ENCODE data around the gene NPY4R2. TPM values are rescaled to one million over a fixed set of nuclear protein-coding genes. Genes with fewer than 3 reads are reported as not detected.
"Not testable (repeated sequence)": the region's sequence is repeated elsewhere in the genome, so short reads cannot be mapped to it uniquely, and the experiment has no call there.

Gene NPY4R2
- polyA plus RNA-seq, 4 donors = 0.49 to 0.81 (median 0.54) TPM; not detected in 1

DNA sequence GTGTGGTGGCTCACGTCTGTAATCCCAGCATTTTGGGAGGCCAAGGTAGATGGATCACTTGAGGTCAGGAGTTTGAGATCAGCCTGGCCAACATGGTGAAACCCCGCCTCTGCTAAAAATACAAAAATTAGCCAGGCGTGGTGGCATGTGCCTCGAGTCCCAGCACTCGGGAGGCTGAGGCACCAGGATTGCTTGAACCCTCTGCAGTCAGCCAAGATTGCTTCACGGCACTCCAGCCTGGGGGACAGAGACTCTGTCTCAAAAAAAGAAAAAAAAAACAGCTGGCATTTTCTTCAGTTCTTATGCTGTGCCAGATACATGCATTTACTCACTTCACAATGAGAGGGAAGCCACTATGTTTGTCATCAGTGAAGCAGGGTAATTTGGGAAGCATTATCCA, 22.9 kb downstream of the NPY4R2 start:
- not testable (repeated sequence) for H3K27me3 ChIP-seq (ENCODE audit: control insufficient read depth in 3 of 3, insufficient read depth in 3 of 3, low read length in 3 of 3); H3K9me3 ChIP-seq (ENCODE audit: control insufficient read depth in 2 of 2, insufficient read depth in 1 of 2, low read depth in 1 of 2, low read length in 1 of 2); H3K4me3 ChIP-seq (ENCODE audit: low read depth in 1 of 3, low read length in 3 of 3); H3K27ac ChIP-seq (ENCODE audit: low read depth in 1 of 3, low read length in 2 of 3); H3K36me3 ChIP-seq (ENCODE audit: control insufficient read depth in 3 of 3, insufficient read depth in 2 of 3, low read depth in 1 of 3, low read length in 3 of 3); H3K4me1 ChIP-seq (ENCODE audit: control insufficient read depth in 3 of 3, insufficient read depth in 2 of 3, low read depth in 1 of 3, low read length in 2 of 3); DNase-seq; FAIRE-seq
- 42 to 60% (median 48%) methylated on average over 6 of the region's 6 CpGs for WGBS, 3 donors

DNA sequence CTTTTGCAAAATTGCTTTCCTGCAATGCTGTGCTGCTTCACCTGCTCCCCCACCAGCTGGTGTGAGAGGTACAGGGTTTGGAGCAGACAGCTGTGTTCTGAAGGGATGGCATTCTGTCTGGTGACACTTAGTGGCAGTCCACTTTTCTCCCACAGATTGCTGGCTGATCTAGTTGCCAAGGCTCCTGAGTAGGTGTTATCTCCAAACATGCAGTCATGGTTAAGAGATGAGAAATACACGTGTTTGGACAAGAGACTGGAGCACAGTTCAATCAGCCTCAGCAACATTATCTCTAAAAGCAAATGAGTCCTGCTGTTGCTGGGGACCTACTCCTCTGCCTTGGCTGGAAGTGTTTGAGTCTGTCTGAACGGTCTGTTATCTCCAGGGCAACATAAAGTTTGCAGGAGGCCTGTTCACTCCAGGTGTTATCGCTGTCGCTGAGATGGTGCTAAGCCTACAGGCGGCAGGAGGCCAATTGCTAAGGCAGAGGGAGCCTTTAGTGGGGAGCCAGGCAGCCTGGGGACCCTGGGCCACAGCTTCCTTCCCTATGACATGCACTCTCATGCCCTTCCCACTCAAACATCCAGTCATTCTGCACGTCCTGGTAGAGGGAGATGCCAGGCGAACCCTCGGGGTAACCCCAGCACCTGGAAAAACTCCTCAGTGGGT, 24.0 kb downstream of the NPY4R2 start:
- 24 to 74% (median 34%) methylated on average over 1 to 4 of the region's 8 CpGs for WGBS, 3 donors
- peak overlapping the region in 1 of 3 donors; percentile 58 for H3K27ac ChIP-seq (ENCODE audit: low read depth in 1 of 3, low read length in 2 of 3)
- DNase-seq = peak; percentile 79 to 84
- not testable (repeated sequence) for H3K9me3 ChIP-seq (ENCODE audit: control insufficient read depth in 2 of 2, insufficient read depth in 1 of 2, low read depth in 1 of 2, low read length in 1 of 2); H3K27me3 ChIP-seq (ENCODE audit: control insufficient read depth in 3 of 3, insufficient read depth in 3 of 3, low read length in 3 of 3); H3K4me1 ChIP-seq (ENCODE audit: control insufficient read depth in 3 of 3, insufficient read depth in 2 of 3, low read depth in 1 of 3, low read length in 2 of 3); FAIRE-seq; H3K36me3 ChIP-seq (ENCODE audit: control insufficient read depth in 3 of 3, insufficient read depth in 2 of 3, low read depth in 1 of 3, low read length in 3 of 3); H3K4me3 ChIP-seq (ENCODE audit: low read depth in 1 of 3, low read length in 3 of 3)

DNA sequence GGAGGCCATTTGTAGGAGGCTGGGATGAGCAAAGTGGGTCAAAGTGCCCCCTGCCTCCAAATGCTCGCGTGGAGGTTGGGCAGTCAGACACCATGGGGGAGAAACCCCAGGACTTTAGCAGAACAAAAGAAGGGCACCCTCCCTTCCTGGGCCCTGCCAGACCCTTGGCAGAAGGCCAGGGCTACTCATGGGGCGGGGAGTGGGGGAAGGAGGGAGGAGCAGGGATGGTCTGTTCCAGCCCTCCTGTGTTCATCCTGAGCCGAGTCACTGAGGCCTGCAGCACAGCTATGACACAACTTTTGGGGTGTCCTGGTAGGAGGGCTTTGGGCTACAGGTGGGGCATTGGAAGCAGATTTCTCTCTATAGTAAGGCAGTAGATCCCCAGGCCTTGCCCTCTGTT, 24.9 kb downstream of the NPY4R2 start:
- H3K4me3 ChIP-seq (ENCODE audit: low read depth in 1 of 3, low read length in 3 of 3); FAIRE-seq; H3K4me1 ChIP-seq (ENCODE audit: control insufficient read depth in 3 of 3, insufficient read depth in 2 of 3, low read depth in 1 of 3, low read length in 2 of 3); H3K27me3 ChIP-seq (ENCODE audit: control insufficient read depth in 3 of 3, insufficient read depth in 3 of 3, low read length in 3 of 3); DNase-seq; H3K36me3 ChIP-seq (ENCODE audit: control insufficient read depth in 3 of 3, insufficient read depth in 2 of 3, low read depth in 1 of 3, low read length in 3 of 3); H3K27ac ChIP-seq (ENCODE audit: low read depth in 1 of 3, low read length in 2 of 3); H3K9me3 ChIP-seq (ENCODE audit: control insufficient read depth in 2 of 2, insufficient read depth in 1 of 2, low read depth in 1 of 2, low read length in 1 of 2): not testable (repeated sequence)
- 86% methylated on average over 1 of the region's 4 CpGs; no CpG with 5 or more reads in 2 of the 3 donors for WGBS, 3 donors

DNA sequence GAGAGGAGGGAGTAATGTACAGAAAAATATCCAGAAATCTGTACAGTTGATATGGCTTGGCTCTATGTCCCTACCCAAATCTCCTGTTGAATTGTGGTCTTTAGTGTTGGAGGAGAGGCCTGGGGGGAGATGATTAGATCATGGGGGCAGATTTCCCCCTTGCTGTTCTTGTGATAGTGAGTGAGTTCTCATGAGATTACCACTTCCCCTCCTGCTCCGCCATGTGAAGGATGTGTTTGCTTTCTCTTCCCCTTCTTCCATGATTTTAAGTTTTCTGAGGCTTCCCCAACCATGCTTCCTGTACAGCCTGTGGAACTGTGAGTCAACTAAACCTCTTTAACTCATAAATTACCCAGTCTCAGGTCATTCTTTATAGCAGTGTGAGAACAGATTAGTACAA, 29.0 kb downstream of the NPY4R2 start:
- H3K4me1 ChIP-seq (ENCODE audit: control insufficient read depth in 3 of 3, insufficient read depth in 2 of 3, low read depth in 1 of 3, low read length in 2 of 3); FAIRE-seq; H3K27me3 ChIP-seq (ENCODE audit: control insufficient read depth in 3 of 3, insufficient read depth in 3 of 3, low read length in 3 of 3); H3K4me3 ChIP-seq (ENCODE audit: low read depth in 1 of 3, low read length in 3 of 3); H3K27ac ChIP-seq (ENCODE audit: low read depth in 1 of 3, low read length in 2 of 3); H3K36me3 ChIP-seq (ENCODE audit: control insufficient read depth in 3 of 3, insufficient read depth in 2 of 3, low read depth in 1 of 3, low read length in 3 of 3); DNase-seq; H3K9me3 ChIP-seq (ENCODE audit: control insufficient read depth in 2 of 2, insufficient read depth in 1 of 2, low read depth in 1 of 2, low read length in 1 of 2): not testable (repeated sequence)
- WGBS, 3 donors = 74 to 96% (median 82%) methylated on average over 1 of the region's 1 CpG

DNA sequence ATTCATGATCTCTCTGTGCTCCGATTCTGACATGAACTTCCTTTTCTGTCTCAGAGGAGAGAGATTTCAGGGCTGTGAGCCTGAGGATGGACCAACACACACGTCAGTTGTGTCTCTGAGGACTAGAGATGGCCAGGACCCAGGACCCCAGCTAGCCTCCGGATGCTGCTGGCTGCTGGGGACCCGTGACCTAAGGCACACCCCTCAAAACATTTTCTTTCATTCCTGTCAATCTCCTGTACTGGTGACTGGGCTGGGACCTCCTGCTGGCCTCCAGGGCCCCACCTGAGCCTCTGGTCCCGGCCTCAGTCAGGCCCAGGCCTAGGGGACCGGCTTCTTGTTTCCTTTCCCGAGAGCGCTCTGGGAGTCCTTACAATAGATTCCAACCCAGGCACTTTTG, 38.7 kb downstream of the NPY4R2 start:
- not testable (repeated sequence) for H3K9me3 ChIP-seq (ENCODE audit: control insufficient read depth in 2 of 2, insufficient read depth in 1 of 2, low read depth in 1 of 2, low read length in 1 of 2); H3K4me1 ChIP-seq (ENCODE audit: control insufficient read depth in 3 of 3, insufficient read depth in 2 of 3, low read depth in 1 of 3, low read length in 2 of 3); H3K27ac ChIP-seq (ENCODE audit: low read depth in 1 of 3, low read length in 2 of 3); DNase-seq; H3K36me3 ChIP-seq (ENCODE audit: control insufficient read depth in 3 of 3, insufficient read depth in 2 of 3, low read depth in 1 of 3, low read length in 3 of 3); H3K27me3 ChIP-seq (ENCODE audit: control insufficient read depth in 3 of 3, insufficient read depth in 3 of 3, low read length in 3 of 3); H3K4me3 ChIP-seq (ENCODE audit: low read depth in 1 of 3, low read length in 3 of 3); FAIRE-seq
- 82 to 90% (median 83%) methylated on average over 7 to 8 of the region's 8 CpGs for WGBS, 3 donors

DNA sequence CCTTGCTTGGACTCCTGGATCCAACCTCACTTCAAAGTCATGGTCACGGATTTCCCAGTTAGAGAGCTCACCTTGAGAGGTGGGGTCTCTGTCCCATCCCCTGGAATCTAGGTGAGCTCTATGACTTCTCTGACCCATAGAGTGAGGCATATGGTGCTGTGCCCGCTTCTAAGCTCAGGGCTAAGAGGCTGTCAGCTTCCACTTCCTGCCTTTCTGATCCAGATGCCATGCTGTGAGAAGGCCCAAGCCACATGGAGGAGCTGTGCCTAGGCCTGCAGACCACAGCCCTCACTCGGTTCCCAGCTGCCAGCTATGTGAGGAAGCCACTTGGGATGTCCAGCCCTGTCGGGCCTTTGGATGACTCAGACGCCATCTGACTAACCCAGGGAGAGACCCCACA, 41.2 kb downstream of the NPY4R2 start:
- H3K9me3 ChIP-seq (ENCODE audit: control insufficient read depth in 2 of 2, insufficient read depth in 1 of 2, low read depth in 1 of 2, low read length in 1 of 2); H3K27me3 ChIP-seq (ENCODE audit: control insufficient read depth in 3 of 3, insufficient read depth in 3 of 3, low read length in 3 of 3); H3K4me3 ChIP-seq (ENCODE audit: low read depth in 1 of 3, low read length in 3 of 3); DNase-seq; FAIRE-seq; H3K36me3 ChIP-seq (ENCODE audit: control insufficient read depth in 3 of 3, insufficient read depth in 2 of 3, low read depth in 1 of 3, low read length in 3 of 3); H3K27ac ChIP-seq (ENCODE audit: low read depth in 1 of 3, low read length in 2 of 3); H3K4me1 ChIP-seq (ENCODE audit: control insufficient read depth in 3 of 3, insufficient read depth in 2 of 3, low read depth in 1 of 3, low read length in 2 of 3): not testable (repeated sequence)
- 79 to 90% (median 86%) methylated on average over 1 to 4 of the region's 5 CpGs for WGBS, 3 donors

DNA sequence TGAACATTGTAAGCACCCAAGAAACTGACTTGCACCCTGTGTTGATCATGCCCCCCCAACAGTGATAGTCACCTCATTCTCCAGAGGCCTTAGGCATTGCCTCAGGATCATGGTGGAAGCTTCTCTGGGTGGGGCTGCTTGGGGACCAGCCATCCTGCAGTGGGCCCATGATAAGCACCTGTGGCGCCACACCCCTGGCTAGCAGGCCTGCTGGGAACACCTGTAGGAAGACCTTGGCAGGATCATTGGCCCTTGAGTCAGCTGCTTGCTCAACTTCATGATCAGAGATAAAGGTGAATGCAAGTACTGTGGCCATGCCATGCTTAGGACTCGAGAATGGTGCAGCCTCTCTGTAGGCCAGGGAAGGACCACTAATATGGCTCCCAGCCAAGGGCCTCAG, 42.2 kb downstream of the NPY4R2 start:
- H3K4me1 ChIP-seq (ENCODE audit: control insufficient read depth in 3 of 3, insufficient read depth in 2 of 3, low read depth in 1 of 3, low read length in 2 of 3); H3K36me3 ChIP-seq (ENCODE audit: control insufficient read depth in 3 of 3, insufficient read depth in 2 of 3, low read depth in 1 of 3, low read length in 3 of 3); H3K9me3 ChIP-seq (ENCODE audit: control insufficient read depth in 2 of 2, insufficient read depth in 1 of 2, low read depth in 1 of 2, low read length in 1 of 2); H3K27ac ChIP-seq (ENCODE audit: low read depth in 1 of 3, low read length in 2 of 3); DNase-seq; H3K27me3 ChIP-seq (ENCODE audit: control insufficient read depth in 3 of 3, insufficient read depth in 3 of 3, low read length in 3 of 3); H3K4me3 ChIP-seq (ENCODE audit: low read depth in 1 of 3, low read length in 3 of 3); FAIRE-seq: not testable (repeated sequence)
- WGBS, 3 donors = no CpG with 5 or more reads among the region's 2 CpGs

DNA sequence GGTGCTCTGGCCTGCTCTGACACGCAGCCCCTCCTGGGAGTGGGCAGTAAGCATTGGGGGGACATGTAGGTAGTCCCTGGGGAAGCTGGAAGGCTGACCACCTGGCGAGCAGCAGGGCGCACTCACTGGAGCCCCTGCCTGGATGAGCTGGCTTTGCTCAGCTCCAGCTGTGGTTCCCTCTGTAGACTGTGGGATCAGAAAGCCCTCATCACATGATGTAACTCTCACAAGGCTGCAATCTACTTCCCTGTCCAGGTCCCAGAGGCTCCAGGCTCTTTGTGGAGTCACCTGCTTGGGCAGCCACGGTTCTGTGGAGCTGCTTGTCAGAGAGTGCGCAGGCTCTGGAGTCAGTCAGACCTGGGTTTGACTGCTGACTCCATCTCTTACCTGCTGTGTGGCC, 44.3 kb downstream of the NPY4R2 start:
- not testable (repeated sequence) for H3K27me3 ChIP-seq (ENCODE audit: control insufficient read depth in 3 of 3, insufficient read depth in 3 of 3, low read length in 3 of 3); H3K36me3 ChIP-seq (ENCODE audit: control insufficient read depth in 3 of 3, insufficient read depth in 2 of 3, low read depth in 1 of 3, low read length in 3 of 3); DNase-seq; H3K27ac ChIP-seq (ENCODE audit: low read depth in 1 of 3, low read length in 2 of 3); H3K4me1 ChIP-seq (ENCODE audit: control insufficient read depth in 3 of 3, insufficient read depth in 2 of 3, low read depth in 1 of 3, low read length in 2 of 3); FAIRE-seq; H3K4me3 ChIP-seq (ENCODE audit: low read depth in 1 of 3, low read length in 3 of 3); H3K9me3 ChIP-seq (ENCODE audit: control insufficient read depth in 2 of 2, insufficient read depth in 1 of 2, low read depth in 1 of 2, low read length in 1 of 2)
- WGBS, 3 donors = no CpG with 5 or more reads among the region's 5 CpGs
